ENCODE data around the gene LRRC51. TPM values are rescaled to one million over a fixed set of nuclear protein-coding genes. Genes with fewer than 3 reads are reported as not detected.
A peak's percentile ranks its signal among the peaks of the same experiment; 100 is the strongest.

The LRRC51 gene
- total and polyA plus RNA-seq, 2 of the 8 experiments (the other 6 are each of a cell fraction or from before 2014, with no cell fraction given) = 7.7 to 7.9 TPM

DNA sequence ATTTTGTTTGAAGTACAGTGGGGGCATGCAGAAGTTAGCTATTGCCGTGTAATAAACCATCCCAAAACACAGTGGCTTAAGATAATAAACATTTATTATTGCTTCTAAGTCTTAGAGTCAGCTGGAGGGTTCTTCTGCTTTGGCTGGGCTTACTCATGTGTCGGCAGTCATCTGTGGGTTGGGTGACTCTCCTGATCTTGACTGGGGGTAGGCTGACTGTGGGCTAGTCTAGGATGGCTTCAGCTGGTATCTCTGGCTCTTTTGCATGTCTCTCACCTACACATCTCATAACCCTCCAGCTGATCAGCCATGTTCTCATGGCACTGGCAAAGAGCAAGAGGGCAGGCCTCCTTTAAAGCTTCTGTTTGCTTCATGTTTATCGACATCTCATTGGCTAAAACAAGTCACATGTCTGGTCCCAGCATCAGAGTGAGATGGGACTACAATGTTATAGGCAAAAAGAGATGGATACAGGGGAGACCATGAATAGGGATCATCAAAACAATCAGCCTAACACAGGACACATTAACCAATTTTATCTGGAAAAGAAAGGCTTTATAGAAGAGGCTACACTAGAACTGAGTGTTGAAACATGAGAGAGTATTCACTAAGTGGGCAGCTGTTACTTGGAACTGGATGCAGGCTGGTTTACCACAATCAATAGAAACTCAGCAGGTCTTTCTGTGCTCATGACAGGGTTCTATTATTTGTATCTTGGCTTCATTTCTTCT is 5.1 kb downstream of the LRRC51 start:
- H4K20me1 ChIP-seq (replicated peaks in 1 of 2; ENCODE audit: control insufficient read depth in 1 of 2, insufficient read depth in 2 of 2, low read length in 2 of 2) = no peaks in the 10 kb centered on the region
- no peak overlapping the region for H3K4me2 ChIP-seq (ENCODE audit: insufficient read depth in 1 of 2, low read depth in 2 of 2, low read length in 2 of 2)
- H3K4me1 ChIP-seq (replicated peaks in 1 of 4; ENCODE audit: control insufficient read depth in 3 of 4, insufficient read depth in 4 of 4, low read length in 3 of 4) = peaks cover 0 to 2% (median 0%) of the 10 kb centered on the region in 4 experiments; a peak in 2 of 7 replicates
- H3K9me3 ChIP-seq (ENCODE audit: insufficient read depth in 2 of 2, low read depth in 1 of 2, low read length in 1 of 2) = no peaks in the 10 kb centered on the region
- H3K23me2 ChIP-seq (ENCODE audit: low read depth, low read length) = no peaks in the 10 kb centered on the region; the same call in 1 of the 2 replicates
- H2BK20ac ChIP-seq (ENCODE audit: low read length) = no peak overlapping the region
- H3K14ac ChIP-seq (ENCODE audit: insufficient read length) = no peak overlapping the region
- peaks cover 0 to 4% (median 0%) of the 10 kb centered on the region in 4 experiments; a peak in 2 of 8 replicates for H3K36me3 ChIP-seq (ENCODE audit: control insufficient read depth in 2 of 4, insufficient read depth in 4 of 4, low read length in 3 of 4)
- no peaks in the 10 kb centered on the region for H3K27me3 ChIP-seq (replicated peaks in 1 of 4; ENCODE audit: control insufficient read depth in 3 of 4, extremely low read depth in 1 of 4, insufficient read depth in 3 of 4, low read length in 3 of 4)
- no peak for TF ChIP-seq KDM4A (IDR thresholded peaks at IDR 0.05; ENCODE audit: low read depth, low read length, severe bottlenecking)
- TF ChIP-seq, protein P1, sequence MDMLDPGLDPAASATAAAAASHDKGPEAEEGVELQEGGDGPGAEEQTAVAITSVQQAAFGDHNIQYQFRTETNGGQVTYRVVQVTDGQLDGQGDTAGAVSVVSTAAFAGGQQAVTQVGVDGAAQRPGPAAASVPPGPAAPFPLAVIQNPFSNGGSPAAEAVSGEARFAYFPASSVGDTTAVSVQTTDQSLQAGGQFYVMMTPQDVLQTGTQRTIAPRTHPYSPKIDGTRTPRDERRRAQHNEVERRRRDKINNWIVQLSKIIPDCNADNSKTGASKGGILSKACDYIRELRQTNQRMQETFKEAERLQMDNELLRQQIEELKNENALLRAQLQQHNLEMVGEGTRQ (IDR thresholded peaks at IDR 0.05; ENCODE audit: low read length) = peak; percentile 57; the same call in 1 of the 2 replicates
- no peak overlapping the region for H3K23ac ChIP-seq (ENCODE audit: insufficient read length)
- no peak overlapping the region for H4K5ac ChIP-seq (ENCODE audit: insufficient read length, low read depth, low read length)
- no peak overlapping the region for H2AFZ ChIP-seq (ENCODE audit: low read length)
- H2BK15ac ChIP-seq (ENCODE audit: low read length) = no peak overlapping the region
- no peaks in the 10 kb centered on the region for H3K79me2 ChIP-seq (ENCODE audit: control insufficient read depth in 1 of 2, insufficient read depth in 2 of 2, low read length in 2 of 2)
- no peak overlapping the region for H4K8ac ChIP-seq (ENCODE audit: extremely low read depth, insufficient read depth, low read length)
- H3K27ac ChIP-seq (ENCODE audit: low read depth, low read length) = no peak overlapping the region
- H2BK12ac ChIP-seq (ENCODE audit: low read depth, low read length) = no peak overlapping the region
- no peak overlapping the region for H2AK5ac ChIP-seq (ENCODE audit: low read depth, low read length)
- no peak overlapping the region for H3K4me3 ChIP-seq (ENCODE audit: extremely low read depth in 1 of 4, insufficient read depth in 2 of 4, low read depth in 3 of 4, low read length in 4 of 4)
- 91% methylated on average over 3 of the region's 3 CpGs; no CpG with 5 or more reads in 1 of the 2 experiments for WGBS, 2 experiments (ENCODE audit: extremely low coverage in 1 of 2, insufficient coverage in 1 of 2, insufficient read length in 1 of 2, insufficient replicate concordance in 2 of 2, low coverage in 1 of 2, low lambda C conversion rate in 2 of 2, missing lambda C conversion rate in 1 of 2)
- no peak overlapping the region for H2BK120ac ChIP-seq (replicated peaks; ENCODE audit: low read depth, low read length)
- no peak overlapping the region for H4K91ac ChIP-seq (replicated peaks; ENCODE audit: insufficient read length, low read length)
- H3K56ac ChIP-seq (replicated peaks; ENCODE audit: insufficient read length, low read depth, low read length) = no peak overlapping the region
- no peak overlapping the region for H2BK5ac ChIP-seq (ENCODE audit: low read depth, low read length)
- no peaks in the 10 kb centered on the region for H3K79me1 ChIP-seq (ENCODE audit: low read depth, low read length)
- CTCF ChIA-PET (ENCODE audit: partially characterized antibody) = interaction anchor here (0.6 to 3.9 kb wide), 14 partner anchors 9 to 346 kb away, joined by 3 to 44 read pairs (median 4); partner anchors contain the start of gene TOMT
- no peak for FAIRE-seq
- no peak for DNase-seq (ENCODE audit: low read depth in 1 of 2, low spot score in 2 of 2)
- no peak overlapping the region for H3K9ac ChIP-seq (replicated peaks in 1 of 4; ENCODE audit: extremely low read depth in 1 of 4, low read depth in 3 of 4, low read length in 3 of 4)
- H3K18ac ChIP-seq (ENCODE audit: extremely low read depth, low read length) = no peak overlapping the region
- no peak overlapping the region for H3K4ac ChIP-seq (replicated peaks; ENCODE audit: insufficient read length, low read depth, low read length)
- POLR2A ChIA-PET (ENCODE audit: partially characterized antibody) = interaction anchor here (0.6 to 8.4 kb wide), 11 partner anchors 11 to 334 kb away, joined by 3 to 144 read pairs (median 4); partner anchors contain the start of genes ANAPC15 and LAMTOR1
